ENCODE data around the gene SLC25A21. TPM values are rescaled to one million over a fixed set of nuclear protein-coding genes. Genes with fewer than 3 reads are reported as not detected.

Gene SLC25A21
- total and polyA plus RNA-seq, 2 donors (not counting 1 experiment from before 2014, with no cell fraction given), result 0.50 to 0.62 TPM

GRCh38 chr14:36771028-36771640 lies 401.3 kb downstream of the SLC25A21 start:
- no peak overlapping the region for H2AFZ ChIP-seq (ENCODE audit: low read length)
- no peaks in the 10 kb centered on the region for H3K79me2 ChIP-seq (ENCODE audit: control insufficient read depth, insufficient read depth, low read length)
- no peaks in the 10 kb centered on the region for H3K4me1 ChIP-seq (ENCODE audit: control insufficient read depth, extremely low read depth, insufficient read depth, low read length)
- no peaks in the 10 kb centered on the region for H4K20me1 ChIP-seq (ENCODE audit: control insufficient read depth, extremely low read depth, insufficient read depth, low read length)
- no peaks in the 10 kb centered on the region for H3K27me3 ChIP-seq (ENCODE audit: control insufficient read depth, insufficient read depth, low read length)
- DNase-seq (ENCODE audit: low read depth in 2 of 2), result no peak
- no peak overlapping the region for H3K4me3 ChIP-seq (replicated peaks in 1 of 4; ENCODE audit: control extremely low read depth in 1 of 4, insufficient read depth in 1 of 4, low read depth in 3 of 4, low read length in 4 of 4)
- H3K9ac ChIP-seq (ENCODE audit: insufficient read depth, low read length), result no peak overlapping the region
- no peak for TF ChIP-seq CTCF (conservative IDR thresholded peaks at IDR 0.05 in 1 of 2, IDR thresholded peaks at IDR 0.05 in 1 of 2; ENCODE audit: low read depth in 1 of 2, low read length in 2 of 2)
- no peak for TF ChIP-seq EZH2 (IDR thresholded peaks at IDR 0.05; ENCODE audit: low read length, missing control alignments)
- no peaks in the 10 kb centered on the region for H3K9me3 ChIP-seq (ENCODE audit: control insufficient read depth, insufficient read depth, low read depth, low read length)
- H3K36me3 ChIP-seq (ENCODE audit: control insufficient read depth, insufficient read depth, low read length), result no peaks in the 10 kb centered on the region
- no peak overlapping the region for H3K4me2 ChIP-seq (ENCODE audit: extremely low read depth, insufficient read depth, low read length)
- no peak overlapping the region for H3K27ac ChIP-seq (ENCODE audit: insufficient read depth, low read length)

- TF ChIP-seq CTCF (conservative IDR thresholded peaks at IDR 0.05 in 1 of 2, IDR thresholded peaks at IDR 0.05 in 1 of 2; ENCODE audit: low read depth in 1 of 2, low read length in 2 of 2), result no peak
- TF ChIP-seq EZH2 (IDR thresholded peaks at IDR 0.05; ENCODE audit: low read length, missing control alignments), result no peak
- Histone ChIP-seq H3K27ac (ENCODE audit: insufficient read depth, low read length) (no peak overlapping the region), H3K4me1 (ENCODE audit: control insufficient read depth, extremely low read depth, insufficient read depth, low read length) (no peaks in the 10 kb centered on the region), H3K36me3 (ENCODE audit: control insufficient read depth, insufficient read depth, low read length) (no peaks in the 10 kb centered on the region), H3K9ac (ENCODE audit: insufficient read depth, low read length) (no peak overlapping the region), H3K27me3 (ENCODE audit: control insufficient read depth, insufficient read depth, low read length) (no peaks in the 10 kb centered on the region), H3K4me2 (ENCODE audit: extremely low read depth, insufficient read depth, low read length) (no peak overlapping the region), H3K9me3 (ENCODE audit: control insufficient read depth, insufficient read depth, low read depth, low read length) (no peaks in the 10 kb centered on the region), H4K20me1 (ENCODE audit: control insufficient read depth, extremely low read depth, insufficient read depth, low read length) (no peaks in the 10 kb centered on the region), H2AFZ (ENCODE audit: low read length) (no peak overlapping the region), H3K4me3 (replicated peaks in 1 of 4; ENCODE audit: control extremely low read depth in 1 of 4, insufficient read depth in 1 of 4, low read depth in 3 of 4, low read length in 4 of 4) (no peak overlapping the region), H3K79me2 (ENCODE audit: control insufficient read depth, insufficient read depth, low read length) (no peaks in the 10 kb centered on the region)
- no peak for DNase-seq (ENCODE audit: low read depth in 2 of 2)
Measured at GRCh38 chr14:36768638-36769337, 403.6 kb downstream of the SLC25A21 start.

GRCh38 chr14:36767603-36768281 lies 404.7 kb downstream of the SLC25A21 start:
- Histone ChIP-seq H3K36me3 (ENCODE audit: control insufficient read depth, insufficient read depth, low read length) (no peaks in the 10 kb centered on the region), H4K20me1 (ENCODE audit: control insufficient read depth, extremely low read depth, insufficient read depth, low read length) (no peaks in the 10 kb centered on the region), H3K27ac (ENCODE audit: insufficient read depth, low read length) (no peak overlapping the region), H2AFZ (ENCODE audit: low read length) (no peak overlapping the region), H3K4me3 (replicated peaks in 1 of 4; ENCODE audit: control extremely low read depth in 1 of 4, insufficient read depth in 1 of 4, low read depth in 3 of 4, low read length in 4 of 4) (no peak overlapping the region), H3K79me2 (ENCODE audit: control insufficient read depth, insufficient read depth, low read length) (no peaks in the 10 kb centered on the region), H3K4me1 (ENCODE audit: control insufficient read depth, extremely low read depth, insufficient read depth, low read length) (no peaks in the 10 kb centered on the region), H3K9me3 (ENCODE audit: control insufficient read depth, insufficient read depth, low read depth, low read length) (no peaks in the 10 kb centered on the region), H3K27me3 (ENCODE audit: control insufficient read depth, insufficient read depth, low read length) (no peaks in the 10 kb centered on the region), H3K9ac (ENCODE audit: insufficient read depth, low read length) (no peak overlapping the region), H3K4me2 (ENCODE audit: extremely low read depth, insufficient read depth, low read length) (no peak overlapping the region)
- no peak for TF ChIP-seq CTCF (conservative IDR thresholded peaks at IDR 0.05 in 1 of 2, IDR thresholded peaks at IDR 0.05 in 1 of 2; ENCODE audit: low read depth in 1 of 2, low read length in 2 of 2)
- no peak for TF ChIP-seq EZH2 (IDR thresholded peaks at IDR 0.05; ENCODE audit: low read length, missing control alignments)
- DNase-seq (ENCODE audit: low read depth in 2 of 2), result peak in 1 of 2 donors; percentile 50
